OCI-LY3 (cell line): Measurements from ENCODE around the gene SLMAP.

ENCODE experiments used
- H2AFZ ChIP-seq: fragments of 200-600, 300-600 bp; shearing (Covaris generic); 2 replicates; pipeline ENCODE4 v1.6.0; 2014; ENCODE audit warnings: antibody characterized with exemption, low read depth, low read length
- H3K27ac ChIP-seq: fragments of 200-600, 300-600 bp; sonication (generic); 2 replicates; pipeline ENCODE4 v1.5.1; 2014; ENCODE audit warnings: mild to moderate bottlenecking, low read length, moderate library complexity, mixed read lengths
- H3K27me3 ChIP-seq: fragments of 200-600, 300-600 bp; sonication (generic); 2 replicates; pipeline ENCODE4 v1.6.1; 2014; ENCODE audit warnings: low read depth, low read length, mixed read lengths
- H3K36me3 ChIP-seq: fragments of 200-600, 300-600 bp; sonication (generic); replicated peaks from 2 replicates; pipeline ENCODE3; 2014; ENCODE audit warnings: low read depth, low read length, mixed read lengths
- H3K4me1 ChIP-seq: fragments of 300-600, 200-600 bp; sonication (generic); 2 replicates; pipeline ENCODE4 v1.6.1; 2014; ENCODE audit warnings: low read length, mixed read lengths
- H3K4me2 ChIP-seq: fragments of 200-600, 300-600 bp; sonication (generic); 2 replicates; pipeline ENCODE4 v1.6.1; 2014; ENCODE audit warnings: low read length, mixed read lengths
- H3K4me3 ChIP-seq: fragments of 300-600, 200-600 bp; sonication (generic); 2 replicates; pipeline ENCODE4 v1.5.1; 2014; ENCODE audit warnings: antibody characterized with exemption, mild to moderate bottlenecking, low read length, moderate library complexity
- H3K79me2 ChIP-seq: fragments of 300-600, 200-600 bp; shearing (Covaris generic); 2 replicates; pipeline ENCODE4 v1.6.1; 2014; ENCODE audit warnings: mild to moderate bottlenecking, low read length, mixed read lengths
- H3K9ac ChIP-seq: fragments of 300-600, 200-600 bp; shearing (Covaris generic); 2 replicates; pipeline ENCODE4 v1.6.0; 2014; ENCODE audit warnings: mild to moderate bottlenecking, low read length, moderate library complexity
- H3K9me3 ChIP-seq: fragments of 200-600, 300-600 bp; shearing (Covaris generic); 2 replicates; pipeline ENCODE4 v1.6.1; 2014; ENCODE audit warnings: low read length, mixed read lengths; ENCODE audit not compliant: insufficient read depth
- H4K20me1 ChIP-seq: fragments of 200-600, 300-600 bp; sonication (generic); 2 replicates; pipeline ENCODE4 v1.6.1; 2016; ENCODE audit warnings: low read length, mixed read lengths; ENCODE audit not compliant: insufficient read depth
- CTCF ChIP-seq: fragments of 200-600, 300-600 bp; sonication (generic); IDR thresholded peaks from 2 replicates; pipeline ENCODE4 v1.5.1; 2014; ENCODE audit warnings: antibody characterized with exemption, low read length, low read depth
- EZH2phosphoT487 ChIP-seq: fragments of 200-600 bp; shearing (Covaris generic); IDR thresholded peaks from 2 replicates; pipeline ENCODE4 v1.6.1; 2018; ENCODE audit warnings: antibody characterized with exemption, mixed run types, low read depth

Gene SLMAP

DNA sequence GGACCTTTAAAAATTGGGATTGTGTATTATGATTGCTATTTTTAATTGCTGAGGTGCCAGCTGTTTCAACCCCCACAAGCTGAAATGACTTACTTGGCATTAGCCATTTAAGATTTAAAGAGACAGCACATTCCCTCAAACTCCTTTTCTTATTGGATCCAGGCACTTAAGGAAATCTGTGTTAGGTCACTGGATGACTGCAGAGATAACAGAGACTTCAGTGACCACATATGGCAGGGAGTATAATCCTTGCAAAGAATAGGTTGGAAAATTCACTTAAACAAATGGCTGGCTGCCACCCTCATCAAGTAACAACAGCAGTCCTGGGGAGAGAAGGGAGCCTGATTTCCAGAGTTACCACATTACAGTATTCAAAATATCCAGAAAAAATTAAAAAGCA, 66.6 kb downstream of the SLMAP start:
- TF ChIP-seq CTCF (no peak), EZH2phosphoT487 (no peak)
- Histone ChIP-seq H2AFZ (no peak overlapping the region), H3K9ac (no peak overlapping the region), H3K9me3 (no peaks in the 10 kb centered on the region), H3K4me1 (peaks cover 7% of the 10 kb centered on the region; the same call in 1 of the 2 replicates), H3K79me2 (peaks cover 54% of the 10 kb centered on the region), H3K4me3 (no peak overlapping the region), H3K27me3 (no peaks in the 10 kb centered on the region), H3K27ac (no peak overlapping the region), H3K36me3 (no peaks in the 10 kb centered on the region), H4K20me1 (peaks cover 46% of the 10 kb centered on the region), H3K4me2 (no peak overlapping the region)

DNA sequence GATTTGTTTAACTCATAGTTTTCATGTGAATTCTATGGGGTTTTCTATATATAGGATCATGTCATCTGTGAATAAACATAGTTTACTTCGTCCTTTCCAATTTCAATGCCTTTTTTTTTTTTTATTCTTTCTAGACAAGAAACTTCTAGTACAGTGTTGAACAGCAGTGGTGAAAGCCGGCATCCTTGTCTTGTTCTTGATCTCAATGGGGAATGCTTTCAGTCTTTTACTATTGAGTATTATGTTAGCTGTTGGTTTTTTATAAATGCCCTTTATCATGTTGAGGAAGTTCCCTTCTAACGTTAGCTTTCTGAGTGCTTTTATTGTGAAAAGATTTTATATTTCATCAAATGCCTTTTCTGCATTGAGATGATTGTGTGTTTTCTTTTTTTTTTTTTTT, 69.0 kb downstream of the SLMAP start:
- H3K9ac ChIP-seq = no peak overlapping the region
- H3K79me2 ChIP-seq = peaks cover 43% of the 10 kb centered on the region
- no peaks in the 10 kb centered on the region for H3K4me1 ChIP-seq
- H3K4me2 ChIP-seq = no peak overlapping the region
- no peaks in the 10 kb centered on the region for H3K36me3 ChIP-seq
- H3K27ac ChIP-seq = no peak overlapping the region
- no peak overlapping the region for H3K4me3 ChIP-seq
- H4K20me1 ChIP-seq = peaks cover 37% of the 10 kb centered on the region
- H3K9me3 ChIP-seq = no peaks in the 10 kb centered on the region
- H3K27me3 ChIP-seq = no peaks in the 10 kb centered on the region
- TF ChIP-seq EZH2phosphoT487 (no peak), CTCF (no peak)
- no peak overlapping the region for H2AFZ ChIP-seq

DNA sequence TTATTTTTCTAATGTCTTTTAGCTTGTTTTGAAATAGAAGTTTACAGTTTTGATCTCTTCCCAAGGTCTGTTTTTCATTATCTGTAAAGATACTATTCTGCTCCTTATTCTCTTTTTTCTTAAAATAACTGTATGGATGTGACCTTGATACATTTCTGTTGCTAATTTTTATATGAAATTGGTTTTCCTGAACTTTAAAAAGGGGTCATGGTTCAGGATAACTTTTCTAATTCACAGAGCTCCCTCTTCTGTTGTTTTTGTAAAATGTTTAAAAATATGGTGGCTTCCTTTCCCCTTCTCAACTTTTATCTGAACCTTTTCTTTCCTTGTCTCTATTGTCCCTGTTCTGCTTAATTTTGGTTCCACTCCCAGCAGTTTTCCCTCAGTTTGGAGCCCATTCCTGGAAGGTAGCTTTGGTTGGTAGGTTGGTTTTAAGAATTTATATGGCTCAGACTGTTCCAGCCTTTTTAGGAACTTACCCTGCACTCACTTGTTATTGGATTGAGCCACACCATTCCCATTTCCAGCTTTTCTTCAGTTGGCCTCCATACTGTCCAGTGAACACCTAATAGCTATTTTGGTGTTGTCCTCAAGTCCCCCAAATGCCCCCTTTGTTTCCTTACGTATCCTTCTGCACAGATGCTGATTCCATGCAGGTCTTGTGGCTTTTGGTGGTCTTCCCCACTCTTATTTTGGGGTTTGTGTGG, 70.3 kb downstream of the SLMAP start:
- H4K20me1 ChIP-seq = peaks cover 32% of the 10 kb centered on the region; the same call in 1 of the 2 replicates
- H3K4me3 ChIP-seq = no peak overlapping the region
- TF ChIP-seq EZH2phosphoT487 (no peak), CTCF (peak; percentile 47)
- H2AFZ ChIP-seq = no peak overlapping the region
- H3K9ac ChIP-seq = no peak overlapping the region
- no peaks in the 10 kb centered on the region for H3K27me3 ChIP-seq
- H3K9me3 ChIP-seq = no peaks in the 10 kb centered on the region
- no peak overlapping the region for H3K27ac ChIP-seq
- peaks cover 36% of the 10 kb centered on the region for H3K79me2 ChIP-seq
- H3K36me3 ChIP-seq = no peaks in the 10 kb centered on the region
- H3K4me1 ChIP-seq = no peaks in the 10 kb centered on the region
- H3K4me2 ChIP-seq = no peak overlapping the region

GRCh38 chr3:57826952-57827723, 71.0 kb downstream of the SLMAP start:
- H3K79me2 ChIP-seq = peaks cover 33% of the 10 kb centered on the region
- peaks cover 25% of the 10 kb centered on the region; the same call in 1 of the 2 replicates for H4K20me1 ChIP-seq
- no peaks in the 10 kb centered on the region for H3K27me3 ChIP-seq
- H3K4me3 ChIP-seq = no peak overlapping the region
- no peak overlapping the region for H3K27ac ChIP-seq
- no peak overlapping the region for H3K9ac ChIP-seq
- H3K4me2 ChIP-seq = no peak overlapping the region
- H3K9me3 ChIP-seq = no peaks in the 10 kb centered on the region
- no peak for TF ChIP-seq CTCF
- TF ChIP-seq EZH2phosphoT487 = no peak
- H2AFZ ChIP-seq = no peak overlapping the region
- peaks cover 6% of the 10 kb centered on the region for H3K36me3 ChIP-seq
- no peaks in the 10 kb centered on the region for H3K4me1 ChIP-seq
